Measurements from ENCODE around the gene SMPD2. TPM values are rescaled to one million over a fixed set of nuclear protein-coding genes. Genes with fewer than 3 reads are reported as not detected.

Gene SMPD2
- total RNA-seq, 1 donor from 2014 or later: 18.5 TPM

DNA sequence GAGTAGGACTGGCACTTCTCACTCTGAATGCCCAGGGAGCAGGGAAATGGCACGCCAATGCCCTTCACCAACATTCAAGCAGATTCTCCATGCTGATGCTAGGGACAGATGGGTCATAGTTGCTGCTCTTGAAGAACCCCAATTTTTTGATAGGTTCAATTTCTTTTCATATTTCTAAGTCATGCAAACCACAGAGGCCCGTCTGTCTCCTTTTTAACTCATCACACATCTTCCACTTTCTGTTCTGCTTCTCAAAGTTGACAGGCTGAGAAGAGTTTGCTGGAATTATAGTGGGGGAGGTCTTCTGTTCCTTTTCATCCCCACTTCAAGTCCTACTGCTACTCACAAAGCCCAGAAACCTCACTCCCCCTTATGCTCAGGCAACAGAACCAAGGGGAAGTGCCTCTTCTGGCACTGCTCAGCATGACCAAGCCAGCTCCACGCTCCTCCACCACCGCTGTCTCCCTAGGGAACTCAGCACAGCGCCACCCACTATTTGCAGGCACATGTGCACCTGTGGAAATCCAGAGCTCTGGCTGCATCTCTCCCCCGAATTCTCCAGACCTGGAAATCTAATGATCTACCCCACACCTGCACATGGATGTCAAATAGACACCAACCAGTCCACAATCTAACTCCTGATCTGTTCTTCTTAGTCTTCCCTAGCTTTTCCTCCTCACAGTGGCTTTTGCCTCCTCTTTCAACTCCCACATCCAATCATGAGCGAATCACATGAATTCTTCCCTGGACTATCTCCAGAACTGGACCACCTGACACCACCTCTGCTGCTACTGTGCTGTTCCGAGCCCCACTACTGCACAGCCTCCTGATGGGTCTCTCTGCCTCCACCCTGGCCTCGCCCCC is 31.8 kb downstream of the SMPD2 start:
- peaks cover 75% of the 10 kb centered on the region for H3K36me3 Mint-ChIP-seq (ENCODE audit: low read depth)
- no peaks in the 10 kb centered on the region for H3K9me3 Mint-ChIP-seq
- intact Hi-C loops (cut with micrococcal nuclease): no loop called here
- H3K4me1 Mint-ChIP-seq (ENCODE audit: low read depth): peaks cover 80% of the 10 kb centered on the region
- H3K27me3 Mint-ChIP-seq (ENCODE audit: insufficient read depth): no peaks in the 10 kb centered on the region
- no peak for DNase-seq (ENCODE audit: low spot score)
- peak overlapping the region; percentile 9 for H3K4me3 Mint-ChIP-seq
- peak overlapping the region; percentile 34 for H3K27ac Mint-ChIP-seq

DNA sequence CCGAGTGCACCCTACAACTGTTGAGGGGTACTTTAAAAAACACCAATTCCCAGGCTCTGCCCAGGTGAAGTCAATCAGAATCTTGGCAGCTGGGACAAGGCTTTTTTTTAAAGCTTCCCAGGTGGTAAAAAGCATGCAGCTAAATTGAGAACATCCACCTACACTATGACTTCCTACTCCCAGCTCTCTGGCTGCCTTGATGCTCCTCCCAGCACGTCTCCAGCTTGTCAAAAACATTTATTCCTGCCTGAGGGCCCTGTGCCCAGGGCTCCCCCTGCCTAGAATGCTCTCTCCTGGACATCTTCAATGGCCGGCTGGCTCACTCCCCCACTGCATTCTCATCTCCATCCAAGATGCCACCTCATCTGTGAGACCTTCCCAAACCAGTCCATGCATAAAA is 32.6 kb downstream of the SMPD2 start:
- peak overlapping the region; percentile 54 for H3K27ac Mint-ChIP-seq
- H3K36me3 Mint-ChIP-seq (ENCODE audit: low read depth): peaks cover 74% of the 10 kb centered on the region
- DNase-seq (ENCODE audit: low spot score): no peak
- intact Hi-C loops (cut with micrococcal nuclease): no loop called here
- H3K4me3 Mint-ChIP-seq: peak overlapping the region; percentile 15
- H3K4me1 Mint-ChIP-seq (ENCODE audit: low read depth): peaks cover 81% of the 10 kb centered on the region
- no peaks in the 10 kb centered on the region for H3K27me3 Mint-ChIP-seq (ENCODE audit: insufficient read depth)
- no peaks in the 10 kb centered on the region for H3K9me3 Mint-ChIP-seq

- intact Hi-C loops (cut with micrococcal nuclease): no loop called here
- H3K9me3 Mint-ChIP-seq: no peaks in the 10 kb centered on the region
Observed at GRCh38 chr6:109474995-109475394, 34.5 kb downstream of the SMPD2 start.

DNA sequence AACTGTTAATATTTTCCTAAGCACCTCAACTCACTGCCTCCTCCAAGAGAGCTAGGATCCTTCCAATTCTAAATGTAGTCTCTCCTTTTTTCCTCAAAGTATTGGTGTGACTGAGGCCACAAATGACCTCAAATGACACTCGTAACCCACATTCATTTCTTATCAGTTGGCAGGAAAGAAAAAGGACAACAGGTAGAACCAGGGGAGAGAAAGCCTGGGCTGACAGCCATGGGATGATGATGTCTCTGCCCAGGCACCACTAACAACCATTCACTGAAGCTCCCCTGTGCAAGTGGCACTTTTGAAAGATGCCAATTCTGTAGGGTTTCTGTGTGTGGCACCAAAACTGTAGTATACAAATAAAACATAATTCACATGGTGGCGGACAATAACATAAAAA is 35.1 kb downstream of the SMPD2 start:
- Mint-ChIP-seq H3K27ac (no peak overlapping the region), H3K9me3 (no peaks in the 10 kb centered on the region), H3K4me3 (no peak overlapping the region), H3K36me3 (ENCODE audit: low read depth) (peaks cover 77% of the 10 kb centered on the region), H3K27me3 (ENCODE audit: insufficient read depth) (no peaks in the 10 kb centered on the region), H3K4me1 (ENCODE audit: low read depth) (peaks cover 83% of the 10 kb centered on the region)
- DNase-seq (ENCODE audit: low spot score): no peak
- intact Hi-C loops (cut with micrococcal nuclease): no loop called here

More at GRCh38 chr6:109474995-109475394, 34.5 kb downstream of the SMPD2 start:
- Mint-ChIP-seq H3K4me1 (ENCODE audit: low read depth) (peaks cover 81% of the 10 kb centered on the region), H3K27ac (peak overlapping the region; percentile 57), H3K27me3 (ENCODE audit: insufficient read depth) (no peaks in the 10 kb centered on the region), H3K36me3 (ENCODE audit: low read depth) (peaks cover 79% of the 10 kb centered on the region), H3K4me3 (no peak overlapping the region)
- DNase-seq (ENCODE audit: low spot score): no peak

DNA sequence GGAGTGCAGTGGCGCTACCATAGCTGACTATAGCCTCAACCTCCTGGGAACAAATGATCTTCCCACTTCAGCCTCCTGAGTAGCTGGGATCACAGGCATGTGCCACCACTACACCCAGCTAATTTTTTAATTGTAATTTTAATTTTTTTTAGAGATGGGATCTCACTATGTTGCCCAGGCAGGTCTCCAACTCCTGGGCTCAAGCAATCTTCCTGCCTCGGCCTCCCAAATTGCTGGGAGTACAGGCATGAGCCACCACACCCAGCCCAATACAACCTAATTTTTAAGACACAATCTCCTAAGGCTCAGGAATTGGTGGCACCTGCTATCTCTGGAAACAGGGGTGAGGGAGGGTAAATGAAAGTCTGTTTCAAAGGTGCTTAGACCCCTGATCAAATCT is 36.7 kb downstream of the SMPD2 start:
- no peaks in the 10 kb centered on the region for H3K27me3 Mint-ChIP-seq (ENCODE audit: insufficient read depth)
- no peak overlapping the region for H3K27ac Mint-ChIP-seq
- H3K4me1 Mint-ChIP-seq (ENCODE audit: low read depth): peaks cover 82% of the 10 kb centered on the region
- DNase-seq (ENCODE audit: low spot score): no peak
- peak overlapping the region; percentile 83 for H3K4me3 Mint-ChIP-seq
- intact Hi-C loops (cut with micrococcal nuclease): no loop called here
- peaks cover 76% of the 10 kb centered on the region for H3K36me3 Mint-ChIP-seq (ENCODE audit: low read depth)
- no peaks in the 10 kb centered on the region for H3K9me3 Mint-ChIP-seq

- peak overlapping the region; percentile 87 for H3K27ac Mint-ChIP-seq
- intact Hi-C loops (cut with micrococcal nuclease): loop anchor here (2.0 kb wide), 1 partner anchor 105 kb away; no protein-coding TSS in a partner anchor
- H3K36me3 Mint-ChIP-seq (ENCODE audit: low read depth): peaks cover 71% of the 10 kb centered on the region
- no peak for DNase-seq (ENCODE audit: low spot score)
- H3K4me1 Mint-ChIP-seq (ENCODE audit: low read depth): peaks cover 77% of the 10 kb centered on the region
- H3K27me3 Mint-ChIP-seq (ENCODE audit: insufficient read depth): no peaks in the 10 kb centered on the region
- no peaks in the 10 kb centered on the region for H3K9me3 Mint-ChIP-seq
- peak overlapping the region; percentile 83 for H3K4me3 Mint-ChIP-seq
Observed at GRCh38 chr6:109477725-109478124, 37.2 kb downstream of the SMPD2 start.

DNA sequence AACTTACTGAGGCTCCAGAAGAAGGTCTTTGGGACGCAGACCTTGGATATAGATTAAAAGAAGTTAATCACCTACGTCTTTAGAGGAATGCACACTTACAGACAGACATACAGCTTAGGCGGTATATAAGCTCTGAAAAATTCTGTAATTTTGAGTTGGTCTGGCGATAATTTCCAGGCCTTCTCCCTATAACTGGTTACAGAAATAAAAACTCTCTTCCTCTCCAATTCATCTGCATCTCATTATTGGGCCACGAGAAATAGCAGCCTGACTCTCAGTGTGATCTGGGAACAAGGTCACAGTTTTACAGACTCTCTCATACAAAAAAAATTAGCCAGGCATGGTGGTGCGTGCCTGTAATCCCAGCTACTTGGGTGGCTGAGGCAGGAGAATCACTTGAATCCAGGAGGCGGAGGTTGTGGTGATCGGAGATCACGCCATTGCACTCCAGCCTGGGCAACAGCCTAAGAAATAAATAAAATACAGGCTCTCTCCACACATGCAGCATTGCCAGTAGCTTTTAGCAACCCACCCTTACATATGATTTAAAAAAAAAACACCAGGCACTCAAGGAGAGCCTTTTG is 37.8 kb downstream of the SMPD2 start:
- Mint-ChIP-seq H3K4me1 (ENCODE audit: low read depth) (peaks cover 71% of the 10 kb centered on the region), H3K9me3 (no peaks in the 10 kb centered on the region), H3K4me3 (peak overlapping the region; percentile 83), H3K27me3 (ENCODE audit: insufficient read depth) (no peaks in the 10 kb centered on the region), H3K36me3 (ENCODE audit: low read depth) (peaks cover 66% of the 10 kb centered on the region), H3K27ac (peak overlapping the region; percentile 86)
- DNase-seq (ENCODE audit: low spot score): no peak
- intact Hi-C loops (cut with micrococcal nuclease): loop anchor here (2.0 kb wide), 1 partner anchor 106 kb away; no protein-coding TSS in a partner anchor

- DNase-seq (ENCODE audit: low spot score): no peak
- Mint-ChIP-seq H3K9me3 (no peaks in the 10 kb centered on the region), H3K4me1 (ENCODE audit: low read depth) (peaks cover 72% of the 10 kb centered on the region), H3K36me3 (ENCODE audit: low read depth) (peaks cover 62% of the 10 kb centered on the region), H3K4me3 (peak overlapping the region; percentile 83), H3K27me3 (ENCODE audit: insufficient read depth) (no peaks in the 10 kb centered on the region), H3K27ac (peak overlapping the region; percentile 86)
- intact Hi-C loops (cut with micrococcal nuclease): loop anchor here (1.0 to 2.0 kb wide), 3 partner anchors 21 to 106 kb away; partner anchors contain the start of genes PPIL6 and SMPD2
Observed at GRCh38 chr6:109478841-109479624, 38.5 kb downstream of the SMPD2 start.

DNA sequence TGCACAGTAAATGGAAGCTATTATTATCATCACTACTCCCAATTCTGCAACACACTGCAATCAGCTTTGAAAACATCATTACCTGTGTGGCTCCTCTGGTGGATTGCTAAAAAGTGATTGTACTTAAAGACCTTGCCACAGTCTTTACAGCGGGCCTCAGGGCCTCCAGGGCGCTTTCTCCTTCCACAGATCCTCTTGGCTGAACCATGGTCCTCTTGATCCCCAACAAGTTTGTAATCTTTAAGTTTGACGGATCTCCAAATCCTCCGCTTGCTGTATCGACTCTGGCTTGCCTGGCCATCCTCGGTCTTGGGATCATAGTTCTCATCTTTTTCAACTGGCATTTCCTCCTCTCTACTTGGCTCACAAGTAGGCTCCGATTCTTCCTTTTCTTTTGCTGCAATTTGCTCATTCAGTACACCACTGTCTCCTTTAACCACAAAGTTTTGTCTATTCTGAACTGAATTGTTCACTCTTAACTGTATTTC is 40.5 kb downstream of the SMPD2 start:
- Mint-ChIP-seq H3K9me3 (no peaks in the 10 kb centered on the region), H3K27ac (peak overlapping the region; percentile 59), H3K4me3 (peak overlapping the region; percentile 98), H3K4me1 (ENCODE audit: low read depth) (peaks cover 65% of the 10 kb centered on the region), H3K36me3 (ENCODE audit: low read depth) (peaks cover 47% of the 10 kb centered on the region), H3K27me3 (ENCODE audit: insufficient read depth) (no peaks in the 10 kb centered on the region)
- DNase-seq (ENCODE audit: low spot score): no peak
- intact Hi-C loops (cut with micrococcal nuclease): loop anchor here (5.0 kb wide), 4 partner anchors 36 to 1659 kb away; partner anchors contain the start of genes SCML4 and SEC63

- H3K27ac Mint-ChIP-seq: peak within 1 kb of the TSS; percentile 92
- H3K27me3 Mint-ChIP-seq (ENCODE audit: insufficient read depth): peaks cover 1% of the 10 kb centered on the region
- peak; percentile 87 for DNase-seq (ENCODE audit: low spot score)
- intact Hi-C loops (cut with micrococcal nuclease): loop anchor here (1.0 to 5.0 kb wide), 12 partner anchors 28 to 1661 kb away; partner anchors contain the start of genes AK9, CDC40, CEP57L1 and FIG4
- H3K9me3 Mint-ChIP-seq: no peaks in the 10 kb centered on the region
- peaks cover 47% of the 10 kb centered on the region for H3K4me1 Mint-ChIP-seq (ENCODE audit: low read depth)
- peaks cover 33% of the 10 kb centered on the region for H3K36me3 Mint-ChIP-seq (ENCODE audit: low read depth)
- peak within 1 kb of the TSS; percentile 98 for H3K4me3 Mint-ChIP-seq
Observed at GRCh38 chr6:109482905-109483734, 42.6 kb downstream of the SMPD2 start, which contains the start of gene ZBTB24. Gene ZBTB24, minus strand, starts transcription at chr6:109483219. Its CDS starts 1,193 bp downstream, at chr6:109482026.

DNA sequence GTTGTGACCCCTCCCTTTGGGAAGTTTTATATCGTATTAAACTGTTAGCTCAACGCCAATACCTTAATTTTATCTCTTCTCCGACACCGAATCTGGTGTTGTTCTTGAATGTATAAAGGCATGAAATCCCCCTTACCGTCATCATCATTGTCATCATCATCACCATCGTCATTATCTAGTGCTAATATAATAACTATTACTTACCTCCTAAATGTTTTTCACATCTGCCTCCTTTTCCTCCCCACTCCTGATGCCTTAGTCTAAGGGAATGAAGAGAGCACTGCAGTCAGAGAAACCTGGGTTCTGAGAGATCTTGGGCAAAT is 43.2 kb downstream of the SMPD2 start:
- H3K27ac Mint-ChIP-seq: peak overlapping the region; percentile 16
- H3K9me3 Mint-ChIP-seq: no peaks in the 10 kb centered on the region
- intact Hi-C loops (cut with micrococcal nuclease): loop anchor here (1.0 to 5.0 kb wide), 12 partner anchors 28 to 1661 kb away; partner anchors contain the start of genes AK9, CDC40, CEP57L1 and FIG4
- H3K4me3 Mint-ChIP-seq: peak overlapping the region; percentile 53
- peaks cover 1% of the 10 kb centered on the region for H3K27me3 Mint-ChIP-seq (ENCODE audit: insufficient read depth)
- no peak for DNase-seq (ENCODE audit: low spot score)
- peaks cover 28% of the 10 kb centered on the region for H3K36me3 Mint-ChIP-seq (ENCODE audit: low read depth)
- H3K4me1 Mint-ChIP-seq (ENCODE audit: low read depth): peaks cover 41% of the 10 kb centered on the region
